ENCODE data around the gene DNASE1L2.
A peak's percentile ranks its signal among the peaks of the same experiment; 100 is the strongest.

DNASE1L2 gene

GRCh38 chr16:2267913-2268666 is 31.8 kb downstream of the DNASE1L2 start, which contains the start of gene RNPS1:
RNPS1 (minus strand) TSS chr16:2268126; CDS start chr16:2264643, 3,483 bp downstream.
- no peak for TF ChIP-seq CTCF (IDR thresholded peaks at IDR 0.05; ENCODE audit: insufficient read depth, missing control alignments)
- peak; percentile 98 for DNase-seq (ENCODE audit: insufficient read length, low spot score)
- no peak for FAIRE-seq

- no peak for TF ChIP-seq CTCF (IDR thresholded peaks at IDR 0.05; ENCODE audit: insufficient read depth, missing control alignments)
- DNase-seq (ENCODE audit: insufficient read length, low spot score), result no peak
- FAIRE-seq, result no peak
These were observed 33.8 kb downstream of the DNASE1L2 start for GRCh38 chr16:2270070-2270462.

- FAIRE-seq (no peak), DNase-seq (ENCODE audit: insufficient read length, low spot score) (no peak)
- no peak for TF ChIP-seq CTCF (IDR thresholded peaks at IDR 0.05; ENCODE audit: insufficient read depth, missing control alignments)
These were observed 34.6 kb downstream of the DNASE1L2 start for GRCh38 chr16:2270588-2271470.

GRCh38 chr16:2271848-2272461 is 35.7 kb downstream of the DNASE1L2 start:
- no peak for TF ChIP-seq CTCF (IDR thresholded peaks at IDR 0.05; ENCODE audit: insufficient read depth, missing control alignments)
- DNase-seq (ENCODE audit: insufficient read length, low spot score), result no peak
- no peak for FAIRE-seq

- no peak for TF ChIP-seq CTCF (IDR thresholded peaks at IDR 0.05; ENCODE audit: insufficient read depth, missing control alignments)
- DNase-seq (ENCODE audit: insufficient read length, low spot score) (no peak), FAIRE-seq (no peak)
These were observed 37.2 kb downstream of the DNASE1L2 start for GRCh38 chr16:2273484-2273883.

GRCh38 chr16:2273931-2274330 is 37.7 kb downstream of the DNASE1L2 start:
- no peak for FAIRE-seq
- no peak for DNase-seq (ENCODE audit: insufficient read length, low spot score)
- TF ChIP-seq CTCF (IDR thresholded peaks at IDR 0.05; ENCODE audit: insufficient read depth, missing control alignments), result no peak
